Activated CD8-positive, alpha-beta memory T cell treated with anti-CD3 and anti-CD28 coated beads for 1 hour (primary cell): ENCODE data around the gene IQCK.

Experiments used
- DNase-seq, 2 donors: peaks; one replicate each; pipeline ENCODE4 v3.0.0-alpha.2; 2020; ENCODE audit warnings: low read depth in 1 of 2; ENCODE audit errors: extremely low read depth in 1 of 2

The IQCK gene

DNA sequence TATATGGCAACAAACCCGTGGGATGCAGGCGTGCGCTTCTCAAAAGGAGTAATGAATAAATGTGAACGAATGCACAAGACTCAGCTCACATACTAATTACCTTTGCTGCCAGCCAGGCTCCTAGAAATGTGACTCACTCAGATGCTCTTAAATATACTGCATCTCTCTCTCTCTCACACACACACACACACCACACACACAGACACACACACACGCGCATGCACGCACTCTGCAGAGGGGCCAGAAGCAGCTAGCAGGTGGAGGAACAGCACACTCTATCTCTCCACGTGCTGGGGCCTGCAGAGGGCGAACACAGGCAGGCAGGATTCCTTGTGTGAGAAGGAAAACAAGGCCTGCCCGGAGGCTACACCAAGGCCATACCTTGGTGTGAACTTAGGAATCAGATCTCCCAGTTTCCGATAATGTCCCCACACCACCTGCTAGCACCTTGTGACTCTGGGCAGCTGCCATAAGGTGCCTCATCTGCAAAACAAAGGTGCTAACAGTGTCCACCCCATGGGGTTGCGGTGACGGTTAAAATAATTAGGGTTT, 161.2 kb downstream of the IQCK start:
- no peak for DNase-seq

DNA sequence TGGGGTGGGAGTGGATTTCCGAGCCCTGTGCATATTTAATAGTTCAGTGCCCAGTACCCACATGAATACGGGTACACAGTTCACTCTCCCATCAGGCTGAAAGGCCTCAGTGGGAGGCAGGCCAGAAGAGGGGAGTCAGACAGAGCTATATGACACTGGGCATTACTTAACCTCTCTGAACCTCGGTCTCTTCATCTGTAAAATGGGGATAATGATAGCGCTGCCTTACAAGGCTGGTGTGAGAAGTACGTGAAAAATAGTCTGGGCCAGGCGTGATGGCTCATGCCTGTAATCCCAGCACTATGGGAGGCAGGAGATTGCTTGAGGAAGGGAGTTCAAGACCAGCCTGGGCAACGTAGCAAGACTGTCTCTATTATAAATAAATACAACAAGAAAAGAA, 163.0 kb downstream of the IQCK start:
- no peak for DNase-seq

DNA sequence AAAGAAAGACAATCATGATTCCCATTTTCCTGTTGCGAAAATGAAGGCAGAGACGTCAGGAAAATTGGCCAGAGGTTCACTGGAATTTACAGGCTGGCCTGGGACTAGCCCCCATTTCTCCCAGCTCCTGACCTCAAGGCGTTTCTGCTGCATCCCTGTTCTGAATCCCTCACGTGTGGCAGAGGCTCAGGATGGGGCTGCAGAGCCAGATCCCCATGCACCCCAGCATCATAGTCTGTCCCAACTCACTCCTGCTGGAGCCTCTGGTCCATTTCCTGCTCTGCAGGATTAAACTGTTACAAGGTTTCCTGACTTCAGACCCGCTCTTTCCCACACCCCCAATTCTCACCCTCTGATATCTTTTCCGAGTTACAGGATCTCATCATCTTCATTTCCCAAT, 163.7 kb downstream of the IQCK start:
- no peak for DNase-seq

DNA sequence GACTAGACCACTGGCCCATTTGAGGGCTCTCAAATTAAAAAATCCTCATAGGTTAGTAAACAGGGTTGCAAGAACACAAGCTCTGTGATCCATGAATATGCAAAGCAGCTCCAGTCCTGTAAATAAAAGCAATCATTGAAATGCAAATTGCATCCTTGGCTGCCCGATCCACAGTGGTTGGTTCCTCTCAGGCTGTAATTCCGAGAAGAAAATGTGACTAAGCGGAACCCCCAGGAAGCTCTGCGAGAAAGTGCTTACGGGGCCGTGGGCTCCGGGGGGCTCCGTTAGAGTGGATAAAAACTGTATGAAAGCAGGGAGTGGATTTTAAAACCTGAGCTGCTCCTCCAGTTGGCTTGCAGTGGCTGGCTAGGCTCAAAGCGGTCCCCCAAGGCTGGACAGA, 164.1 kb downstream of the IQCK start:
- DNase-seq = no peak

DNA sequence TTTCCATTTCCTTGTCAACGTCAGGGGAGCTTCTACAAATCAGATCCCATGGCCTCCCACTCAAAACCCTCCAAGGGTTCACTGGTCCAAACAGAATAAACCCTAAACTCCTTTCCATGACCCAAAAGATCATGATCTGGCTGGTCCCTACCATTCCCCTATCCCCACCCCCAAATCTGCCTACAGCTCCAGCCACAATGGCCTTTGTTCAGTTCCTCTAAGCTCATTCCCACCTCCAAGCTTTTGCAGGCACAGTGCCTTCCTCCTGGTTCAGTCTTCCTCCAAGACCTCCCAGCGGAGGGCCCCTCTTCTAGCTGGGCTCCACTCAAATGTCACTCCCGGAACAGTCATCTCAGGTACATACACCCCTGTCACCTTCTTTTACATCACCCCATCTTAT, 164.6 kb downstream of the IQCK start:
- DNase-seq = no peak

DNA sequence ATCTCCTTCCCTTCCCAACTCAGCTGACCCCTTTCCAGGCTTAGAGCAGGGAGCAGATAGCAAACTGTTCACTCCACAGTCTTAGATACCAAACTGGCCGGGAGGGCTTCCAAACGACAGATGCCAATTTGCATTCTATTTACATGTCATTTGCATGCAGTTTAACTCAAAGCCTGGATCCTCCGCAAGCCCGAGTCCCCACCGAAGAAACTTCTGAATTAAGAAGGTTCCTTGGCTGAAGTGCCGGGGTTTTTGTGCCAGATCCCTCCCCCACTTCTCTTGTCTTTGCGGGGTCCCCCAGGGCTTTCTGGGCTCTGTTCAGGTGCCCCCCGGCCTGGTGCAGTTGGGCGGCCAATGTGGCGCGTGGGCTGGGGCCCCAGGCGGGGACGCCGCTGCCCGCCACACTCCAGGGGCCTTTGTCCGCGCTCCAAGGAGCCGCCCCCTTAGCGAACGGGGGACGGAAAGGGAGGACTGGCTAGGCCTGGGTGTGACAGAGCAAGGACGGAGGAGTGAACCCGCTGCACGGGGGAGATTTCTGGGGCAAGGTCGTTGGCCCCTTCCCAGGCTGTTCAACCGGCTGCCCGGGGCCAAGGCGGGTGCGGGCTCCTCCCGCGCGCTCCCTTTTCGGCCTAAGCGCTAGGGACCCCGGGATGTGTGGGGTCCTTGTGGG, 165.4 kb downstream of the IQCK start:
- no peak for DNase-seq

DNA sequence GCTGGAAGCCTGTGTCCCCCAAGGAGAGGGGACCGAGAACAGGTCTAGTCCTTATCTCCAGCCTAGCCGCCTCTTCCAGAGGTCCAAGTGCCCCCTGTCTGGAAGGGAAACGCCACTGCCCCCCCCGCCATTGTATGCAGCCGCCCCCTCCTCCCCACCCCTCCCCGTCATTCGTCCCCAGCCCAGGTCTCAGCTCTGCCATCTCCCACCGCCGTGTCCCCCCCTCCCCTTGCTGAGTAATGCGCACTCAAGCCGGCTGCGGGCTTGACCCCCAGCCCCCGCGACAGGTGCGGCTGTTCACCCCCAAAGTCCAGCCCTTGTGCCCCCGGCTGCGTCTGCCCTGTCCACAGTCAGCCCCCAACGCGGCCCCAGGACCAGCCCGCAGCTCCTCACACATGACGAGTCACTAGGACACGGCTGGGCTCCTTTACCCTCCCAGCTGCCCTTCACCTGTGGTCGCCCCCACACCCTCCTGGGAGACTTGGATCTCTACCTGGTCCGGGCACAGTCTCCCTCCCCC, 166.0 kb downstream of the IQCK start:
- no peak for DNase-seq

DNA sequence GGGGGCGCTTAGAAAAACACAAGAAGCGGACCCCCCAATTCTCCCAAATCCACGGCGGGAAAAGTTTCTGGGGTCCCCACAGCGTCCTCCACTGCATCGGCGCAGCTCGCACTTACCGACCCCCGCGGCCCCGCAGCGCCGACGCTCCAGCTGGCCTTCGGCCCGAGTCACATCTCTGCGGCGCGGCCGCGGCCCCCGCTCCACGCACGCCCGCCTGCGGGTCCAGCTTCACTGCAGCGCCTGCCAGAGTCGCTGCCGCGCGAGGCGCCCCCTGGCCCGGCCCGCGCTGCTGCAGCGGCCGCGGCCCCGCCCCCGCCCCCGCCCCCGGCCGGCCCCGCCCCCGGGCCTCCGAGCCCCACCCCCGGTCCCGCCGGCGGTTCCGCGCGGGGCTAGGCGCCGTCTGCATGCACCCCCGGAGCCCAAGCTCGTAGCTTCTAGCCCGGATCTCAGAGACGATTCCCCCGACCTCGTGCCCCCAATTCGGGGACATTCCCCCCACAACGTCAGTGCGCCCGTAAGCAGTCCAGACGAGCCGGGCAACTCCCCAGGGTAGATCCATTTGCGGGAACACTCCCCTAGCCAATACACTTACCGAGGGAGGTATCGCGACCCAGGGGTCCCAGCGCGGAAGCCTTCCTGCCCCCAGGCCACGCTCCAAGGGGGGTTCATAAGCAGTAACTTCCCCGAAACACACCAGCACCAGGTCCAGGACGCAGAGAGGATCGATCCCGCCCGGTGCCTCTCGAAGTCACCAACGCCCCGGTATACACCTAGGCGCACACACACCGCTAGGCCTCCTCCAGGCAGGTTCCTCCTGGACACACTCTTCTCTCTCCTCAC, 166.8 kb downstream of the IQCK start, which contains the start of gene GPRC5B:
Gene GPRC5B, minus strand, starts transcription at position 238 of the 840 bp plus-strand sequence. CDS start 12,003 bp downstream, outside the sequence.
- DNase-seq = peak in 1 of 2 donors; percentile 27

DNA sequence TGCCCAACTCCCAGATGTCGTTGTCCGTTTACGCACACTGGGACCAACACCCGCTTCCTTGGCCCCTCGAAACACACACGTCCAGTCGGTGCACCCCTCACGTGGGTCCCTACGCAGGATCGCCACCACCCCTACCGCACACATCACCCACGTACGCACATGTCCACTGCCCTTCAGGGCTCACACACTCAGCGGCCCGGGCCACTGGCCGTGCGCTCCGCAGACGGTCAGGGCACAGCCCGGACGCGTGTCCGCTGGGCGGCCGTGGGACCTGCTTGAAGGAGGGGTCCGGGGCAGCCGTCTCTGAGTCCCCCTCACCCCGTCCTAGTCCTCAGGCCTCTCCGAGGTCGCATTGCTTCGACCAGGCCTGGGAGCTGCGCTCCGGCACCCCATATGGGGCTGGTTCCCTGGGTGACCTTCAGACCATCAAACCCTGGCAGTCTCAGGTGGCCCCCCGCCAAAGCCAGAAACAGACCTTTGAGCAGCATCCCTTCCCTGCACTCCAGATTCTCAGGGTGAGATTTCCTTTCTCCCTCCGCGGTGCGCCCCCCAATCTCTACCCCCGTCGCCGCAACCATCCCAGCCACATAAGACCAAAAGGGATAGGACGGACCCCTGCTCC, 167.5 kb downstream of the IQCK start:
- DNase-seq = no peak

DNA sequence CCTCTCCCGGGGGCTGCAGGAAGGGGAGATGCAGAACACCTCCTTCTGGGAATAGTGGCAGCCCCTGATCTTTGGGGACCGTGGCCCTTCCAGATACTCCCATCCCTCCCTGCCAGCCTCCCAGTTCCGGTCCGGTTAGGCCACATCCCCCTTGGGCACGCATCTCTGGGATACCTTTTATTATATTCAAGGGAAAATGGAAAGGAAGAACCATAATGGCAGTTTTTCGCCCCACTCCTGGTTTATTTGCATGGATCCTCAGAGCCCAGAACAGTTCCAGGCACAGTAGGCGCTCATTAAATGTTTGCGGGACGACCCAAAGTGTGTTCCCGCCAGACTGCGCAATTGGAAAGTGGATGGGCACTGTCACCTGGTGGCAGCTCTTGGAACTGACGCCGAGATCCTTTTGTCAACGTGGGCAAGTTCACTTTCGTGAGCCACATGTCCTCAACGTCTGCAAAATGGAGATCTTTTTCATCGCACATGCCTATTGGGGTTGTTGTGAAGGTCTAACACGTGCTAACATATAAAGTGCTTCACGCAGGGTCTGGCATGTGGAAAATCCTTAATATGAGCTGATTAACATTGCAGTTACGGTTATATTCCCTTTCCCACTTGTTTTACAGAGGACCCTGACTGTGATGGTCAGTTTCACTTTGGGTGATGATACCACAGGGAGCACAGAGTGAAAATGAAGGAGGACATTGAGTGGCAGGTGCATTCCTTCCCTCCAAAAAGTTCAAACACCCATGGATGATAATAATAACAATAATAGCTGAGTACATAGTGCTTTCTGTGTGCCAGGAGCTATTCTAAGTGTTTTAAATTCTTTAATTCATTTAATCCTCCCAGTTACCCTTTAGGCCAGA, 168.2 kb downstream of the IQCK start:
- DNase-seq = peak; percentile 38 to 61

DNA sequence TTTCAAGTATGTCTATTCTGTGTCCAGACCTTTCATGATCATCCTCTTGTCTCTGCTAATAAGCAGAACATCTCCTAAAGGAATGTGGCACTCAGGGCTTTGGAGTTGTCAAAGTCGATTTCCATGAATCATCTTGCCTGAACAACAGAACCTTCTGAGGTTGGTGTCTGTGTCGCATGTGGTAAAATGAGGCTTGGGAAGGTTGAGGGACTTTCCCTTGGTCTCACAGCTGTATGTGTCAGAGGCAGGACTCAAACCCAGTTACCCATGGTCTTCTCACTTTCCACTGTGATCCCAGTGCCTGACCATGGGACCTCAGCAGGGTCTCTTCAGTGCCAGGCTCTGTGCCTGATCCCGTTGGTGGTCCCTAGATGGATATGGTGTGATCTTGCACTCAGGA, 170.8 kb downstream of the IQCK start:
- no peak for DNase-seq

DNA sequence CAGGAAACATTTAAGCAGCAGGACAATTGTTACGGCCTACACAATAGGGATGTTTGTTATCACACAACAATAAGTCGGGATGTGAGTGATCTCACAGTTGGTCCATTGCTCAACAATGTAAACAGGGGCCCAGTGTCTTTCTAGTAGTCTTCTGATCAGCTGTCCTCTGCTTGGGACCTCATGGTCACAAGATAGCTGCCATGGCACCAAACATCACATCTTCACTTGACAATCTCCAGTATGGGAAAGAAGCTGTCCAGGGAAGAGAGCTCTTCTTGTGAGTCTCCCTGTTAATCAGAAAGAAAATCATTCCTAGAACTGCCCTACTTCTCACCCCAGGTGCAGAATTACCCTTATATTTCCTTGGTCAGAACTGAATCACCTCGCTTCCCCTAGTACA, 172.8 kb downstream of the IQCK start:
- no peak for DNase-seq

DNA sequence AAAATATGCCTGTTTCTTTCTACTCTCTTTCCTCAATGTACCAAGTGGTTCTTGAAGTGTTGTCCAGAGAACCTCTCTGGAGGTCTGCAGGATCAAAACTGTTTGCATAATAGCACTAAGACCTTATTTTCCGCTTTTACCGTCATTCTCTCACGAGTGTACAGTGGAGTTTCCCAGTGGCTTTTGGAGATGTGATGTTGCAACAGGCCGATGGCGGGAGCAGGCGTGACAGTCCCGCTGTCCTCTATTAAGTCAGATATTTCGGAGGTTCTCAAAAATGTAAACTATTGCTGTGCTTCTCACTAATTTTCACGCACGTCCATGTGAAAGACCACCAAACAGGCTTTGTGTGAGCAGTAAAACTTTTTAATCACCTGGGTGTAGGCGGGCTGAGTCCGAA, 174.8 kb downstream of the IQCK start:
- DNase-seq = no peak

DNA sequence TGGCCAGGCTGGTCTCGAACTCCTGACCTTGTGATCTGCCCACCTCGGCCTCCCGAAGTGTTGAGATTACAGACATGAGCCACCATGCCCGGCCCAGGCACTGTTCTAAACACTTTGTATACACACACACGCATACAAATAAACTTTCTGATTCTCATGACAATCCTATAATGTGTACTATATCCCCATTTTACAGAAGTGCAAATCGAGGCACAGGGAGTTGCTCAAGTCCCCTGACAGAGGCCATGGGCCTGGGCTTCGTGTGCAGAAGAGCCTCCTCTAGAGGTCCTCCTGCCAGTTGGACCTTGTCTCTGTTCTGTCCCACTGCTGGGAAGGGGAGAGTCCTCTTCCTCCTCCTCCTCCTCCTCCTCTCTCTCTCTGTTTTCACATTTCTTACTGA, 176.5 kb downstream of the IQCK start:
- no peak for DNase-seq

DNA sequence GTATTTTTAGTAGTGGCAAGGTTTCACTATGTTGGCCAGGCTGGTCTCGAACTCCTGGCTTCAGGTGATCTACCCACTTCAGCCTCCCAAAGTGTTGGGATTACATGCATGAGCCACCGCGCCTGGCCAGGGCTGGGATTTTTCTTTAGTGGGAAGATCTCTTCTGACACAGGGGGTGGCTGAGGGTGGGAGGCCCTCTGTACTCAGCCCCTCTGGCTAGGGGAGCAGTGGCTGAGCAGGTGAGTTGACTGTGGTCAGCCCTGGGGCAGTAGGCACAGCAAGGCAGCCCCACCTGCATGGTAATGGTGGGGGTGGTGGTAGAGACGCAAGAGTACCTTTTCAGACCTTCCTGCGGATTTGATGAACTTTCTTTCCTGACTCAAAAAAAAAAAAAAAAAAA, 178.9 kb downstream of the IQCK start:
- no peak for DNase-seq

DNA sequence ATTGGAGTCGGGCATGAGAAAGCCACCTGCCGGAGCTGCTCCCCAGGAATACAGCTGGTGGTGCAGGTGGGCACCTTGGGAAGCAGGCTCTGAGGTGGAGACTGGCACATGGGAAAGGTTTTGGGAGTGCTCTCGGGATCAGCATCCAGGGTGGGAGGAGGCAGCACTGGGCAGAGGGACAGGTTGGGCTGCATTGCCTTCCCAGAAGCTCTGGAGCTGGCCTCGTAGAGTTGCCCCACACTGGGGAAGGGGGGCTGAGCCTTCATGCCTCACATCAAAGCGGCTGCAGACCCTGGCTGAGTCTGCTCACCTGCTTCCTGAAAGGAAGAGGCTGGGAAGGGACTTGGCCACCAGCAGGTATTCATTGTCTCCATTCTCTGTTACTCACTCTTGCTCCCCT, 180.1 kb downstream of the IQCK start:
- DNase-seq = no peak

DNA sequence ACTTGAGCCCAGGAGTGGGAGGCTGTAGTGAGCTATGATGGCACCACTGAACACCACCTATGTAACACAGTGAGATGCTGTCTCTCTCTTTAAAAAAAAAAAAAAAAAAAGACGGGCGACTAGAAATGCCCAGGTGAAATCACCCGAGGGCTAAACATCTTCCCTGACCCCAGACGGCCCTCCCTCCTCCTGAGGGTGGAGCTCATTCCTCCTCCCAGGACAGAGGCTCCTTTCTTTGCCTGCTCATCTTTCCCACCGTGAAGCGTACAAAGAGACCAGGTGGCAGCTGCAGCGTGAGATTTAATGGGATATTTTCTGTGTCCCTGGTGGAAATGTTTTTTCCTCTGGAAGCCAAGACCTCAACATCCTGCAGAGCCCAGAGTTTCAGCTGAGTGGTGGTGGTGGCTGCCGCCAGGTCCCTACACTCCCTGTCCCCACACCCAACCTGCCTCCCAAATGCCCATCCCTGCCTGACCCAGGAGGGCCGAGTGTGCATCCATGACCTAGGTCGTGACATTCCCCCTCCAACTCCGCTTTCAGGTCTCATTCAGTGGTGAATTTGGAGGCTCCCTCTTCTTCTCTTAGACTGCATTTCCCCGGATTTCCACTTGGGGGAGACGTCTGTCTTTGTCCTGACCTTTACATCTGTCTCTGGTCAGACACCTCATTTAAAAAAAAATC, 181.0 kb downstream of the IQCK start:
- no peak for DNase-seq

DNA sequence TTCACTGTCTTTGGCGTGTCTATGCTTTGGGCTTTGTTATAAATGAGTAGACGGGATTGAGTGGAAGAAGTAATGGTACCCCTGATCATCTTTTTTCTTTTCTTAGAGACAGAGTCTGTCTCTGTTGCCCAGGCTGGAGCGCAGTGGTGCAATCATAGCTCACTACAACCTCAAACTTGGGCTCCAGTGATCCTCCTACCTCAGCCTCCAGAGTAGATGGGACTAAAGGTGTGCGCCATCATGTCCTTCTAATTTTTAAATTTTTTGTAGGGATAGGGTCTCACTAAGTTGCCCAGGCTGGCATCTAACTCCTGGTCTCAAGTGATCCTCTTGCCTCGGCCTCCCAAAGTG, 181.5 kb downstream of the IQCK start:
- DNase-seq = no peak

DNA sequence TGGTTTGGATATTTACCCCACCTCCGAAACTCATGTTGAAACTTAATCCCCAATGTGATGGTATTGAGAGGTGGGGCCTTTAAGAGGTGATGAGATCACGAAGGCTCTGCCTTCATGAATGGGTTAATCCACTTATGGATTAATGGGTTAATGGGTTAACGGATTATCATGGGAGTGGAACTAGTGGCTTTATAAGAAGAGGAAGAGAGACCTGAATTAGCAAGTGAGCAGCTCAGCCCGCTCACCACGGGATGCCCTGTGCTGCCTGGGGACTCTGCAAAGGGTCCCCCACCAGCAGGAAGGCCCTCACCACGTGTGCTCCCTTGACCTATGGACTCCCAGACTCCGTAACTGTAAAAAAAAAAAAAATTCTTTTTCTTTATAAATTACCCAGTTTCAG, 183.1 kb downstream of the IQCK start:
- no peak for DNase-seq
